ENCODE results near the gene CARS2.

DNA sequence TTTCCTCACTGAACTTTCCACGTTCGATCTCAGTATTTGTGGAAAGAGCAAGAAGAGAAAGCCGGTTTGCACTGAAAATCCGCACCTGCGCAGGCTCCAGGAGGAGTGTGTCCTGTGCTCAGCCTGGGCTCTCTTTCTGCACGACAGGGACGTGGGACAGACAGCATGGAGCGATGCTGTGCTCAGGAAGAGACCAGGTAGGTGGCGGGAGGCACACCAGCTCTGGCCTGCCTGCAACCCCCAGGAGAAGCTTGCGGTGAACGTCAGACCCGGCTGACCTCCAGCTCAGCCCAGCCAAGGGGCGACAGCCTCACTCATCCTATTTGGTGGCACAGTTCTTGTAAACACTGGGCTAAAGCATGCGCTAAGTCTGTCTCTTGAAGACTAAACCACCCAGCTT is 54.6 kb downstream of the CARS2 start:
- TF ChIP-seq POLR2AphosphoS5 (IDR thresholded peaks at IDR 0.05; ENCODE audit: low read depth, low read length) (no peak), PAX5 (IDR thresholded peaks at IDR 0.05; ENCODE audit: insufficient read depth, low read length, severe bottlenecking) (no peak), POLR2A (IDR thresholded peaks at IDR 0.05; ENCODE audit: low read depth, low read length) (no peak), TAF1 (IDR thresholded peaks at IDR 0.05; ENCODE audit: low read depth, low read length) (no peak)

Data from GM12891 (cell line).